Left colon (tissue), 2 donors: ENCODE data around the gene NID2. TPM values are rescaled to one million over a fixed set of nuclear protein-coding genes. Genes with fewer than 3 reads are reported as not detected.

Experiments used
- ATAC-seq: fragments of 200-7000 bp; cut with Tn5 transposase; one replicate; pipeline ENCODE4 v1.9.1; 2020; ENCODE audit warnings: mild to moderate bottlenecking, moderate library complexity
- DNase-seq, 2 donors: peaks; one replicate each; pipeline ENCODE4 v3.0.0-alpha.2; 2020
- intact Hi-C, 2 donors: fragments of 100-400 bp; cut with DNase I in 1 of 2; cut with micrococcal nuclease in 1 of 2; formaldehyde crosslinking; loops; one replicate each; pipeline versions ENCODE4 v1.11.2 to v1.14.0; 2022; cut with DNase I, micrococcal nuclease
- long read RNA-seq: library from polyadenylated mRNA; unstranded; transcript quantifications from one replicate; pipeline ENCODE4 v2.0.0, GENCODE V29; 2021
- total RNA-seq, 2 donors: library from RNA; stranded (reverse); fragmentation: NEBNext Ultra II Directional; extraction: Animal tissue kit (Norgen Biotek cat#: 25700); gene quantifications; one replicate each; pipeline ENCODE4 v1.2.1, GENCODE V29; 2021
- donor health status: DM: no; HTN: no; CAD: no.
- donor health status: DM: yes; HTN: yes; CAD: no.

The NID2 gene
- total RNA-seq: 10 to 100 TPM; 15.5 to 24.9 TPM
- long read RNA-seq, full-length matches to known transcripts: 1 of 11 reads
- long read RNA-seq, partial matches to known transcripts: 10 of 11 reads
- long read RNA-seq, other reads (novel, unspliced or antisense): 0 of 11 reads

DNA sequence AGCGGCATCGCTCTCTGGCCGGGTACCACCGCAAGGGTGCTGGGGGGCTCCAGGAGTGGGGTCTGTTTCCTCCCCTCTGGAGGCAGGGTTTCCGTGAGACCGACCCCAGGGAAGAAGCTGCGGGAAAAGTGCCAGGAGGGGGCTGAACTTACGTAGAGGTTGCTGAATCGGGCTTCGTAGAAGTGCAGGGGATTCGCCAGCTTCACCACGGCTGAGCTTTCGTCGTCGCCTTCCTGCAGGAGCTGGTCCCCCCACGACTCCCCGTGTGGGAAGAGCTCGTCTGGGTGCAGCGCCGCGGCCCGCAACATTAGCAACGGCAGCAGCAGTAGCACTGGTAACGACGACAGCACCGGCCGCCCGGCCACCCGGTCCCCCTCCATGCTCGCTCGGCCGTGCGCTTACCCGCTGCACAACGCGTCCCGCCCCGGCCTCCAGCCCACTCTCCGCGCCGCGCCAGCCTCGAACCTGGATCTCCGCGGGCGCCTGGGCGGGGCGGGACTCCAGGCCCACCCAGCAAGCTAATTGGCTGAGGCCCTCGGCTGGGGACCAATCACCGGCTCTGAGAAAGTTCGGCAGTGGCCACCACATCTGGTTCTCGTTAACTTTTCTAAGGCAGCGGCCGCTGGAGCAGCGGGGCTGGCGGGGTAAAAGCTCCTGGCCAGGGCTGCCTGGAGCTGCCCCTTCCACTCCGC is at the start of gene NID2:
Gene NID2 (minus strand): TSS at position 445 of the 692 bp plus-strand sequence. CDS start 65 bp downstream, at position 380.
- ATAC-seq (peak; percentile 84), DNase-seq (peak; percentile 76 to 84)
- intact Hi-C loops: no loop called here

- DNase-seq: no peak
- intact Hi-C loops: no loop called here
- ATAC-seq: no peak
Observed at GRCh38 chr14:52117111-52117832, 48.4 kb upstream of the NID2 start.

DNA sequence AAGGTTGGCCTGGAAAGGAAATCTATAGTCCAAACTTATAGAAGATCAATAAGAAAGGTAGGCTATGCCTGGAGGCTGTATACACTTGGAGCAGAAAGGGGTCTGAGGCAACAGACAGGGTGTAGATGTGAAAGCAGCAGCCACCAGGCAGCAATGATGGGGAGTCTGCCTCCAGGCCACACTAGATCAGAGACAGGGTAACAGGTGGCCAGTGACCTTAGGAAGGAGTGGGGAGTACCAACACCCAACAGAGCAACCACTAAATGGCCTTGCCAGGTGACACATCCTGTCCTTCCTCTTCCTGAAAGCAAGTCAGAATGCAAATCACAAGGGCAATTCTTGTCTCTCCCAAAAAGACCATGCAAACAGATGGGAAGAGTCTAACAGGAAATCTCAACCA is 46.4 kb upstream of the NID2 start:
- ATAC-seq (no peak), DNase-seq (no peak)
- intact Hi-C loops: no loop called here

GRCh38 chr14:52112336-52113018 is 43.6 kb upstream of the NID2 start:
- no peak for ATAC-seq
- intact Hi-C loops: no loop called here
- DNase-seq: no peak

DNA sequence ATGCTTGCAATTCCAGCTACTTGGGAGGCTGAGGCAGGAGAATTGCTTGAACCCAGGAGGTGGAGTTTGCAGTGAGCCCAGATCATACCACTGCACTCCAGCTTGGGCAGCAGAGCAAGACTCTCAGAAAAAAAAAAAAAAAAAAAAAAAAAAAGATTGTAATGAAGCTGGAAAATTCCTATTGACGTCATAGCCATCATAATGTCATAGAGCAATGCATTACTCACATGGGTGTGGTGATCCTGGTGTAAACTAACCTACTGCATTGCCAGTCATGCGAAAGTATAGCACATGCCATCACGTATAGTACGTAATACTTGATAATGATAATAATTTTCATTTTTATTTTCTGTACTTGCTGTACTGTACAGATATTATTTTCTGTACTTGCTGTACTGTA is 42.7 kb upstream of the NID2 start:
- intact Hi-C loops: no loop called here
- ATAC-seq (peak; percentile 67), DNase-seq (no peak)

DNA sequence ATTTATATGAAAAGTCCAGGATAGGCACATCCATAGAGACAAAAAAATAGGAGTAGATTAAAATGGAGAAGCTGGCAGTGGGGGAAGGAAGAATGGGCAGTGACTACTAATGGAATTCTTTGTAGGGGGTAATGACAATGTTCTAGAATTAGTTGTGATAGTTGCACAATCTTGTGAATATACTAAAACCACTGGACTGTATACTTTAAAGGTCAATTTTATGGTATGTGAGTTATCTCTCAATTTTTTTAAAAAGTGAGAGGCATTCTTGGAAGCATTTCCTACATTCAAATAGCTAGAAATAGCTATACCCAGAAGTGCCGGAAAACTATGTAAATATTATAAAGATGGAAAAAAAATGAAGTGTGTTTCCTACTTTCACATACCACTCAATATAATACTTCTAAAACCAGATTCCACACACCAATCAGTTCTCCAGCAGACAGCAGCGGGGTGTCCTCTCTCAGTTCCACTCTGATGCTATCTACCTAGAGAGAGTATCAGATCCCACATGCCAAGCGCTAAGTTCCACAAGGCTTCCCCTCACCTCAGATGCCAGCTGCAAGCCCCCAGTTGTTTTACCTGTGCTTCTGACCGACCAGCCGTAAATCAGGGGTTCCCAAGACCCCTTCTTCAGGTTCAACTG is 41.7 kb upstream of the NID2 start:
- ATAC-seq (no peak), DNase-seq (no peak)
- intact Hi-C loops: no loop called here

- no peak for ATAC-seq
- no peak for DNase-seq
- intact Hi-C loops: no loop called here
Observed at GRCh38 chr14:52108823-52109222, 40.0 kb upstream of the NID2 start.

- DNase-seq (no peak), ATAC-seq (peak; percentile 72)
Observed at GRCh38 chr14:52106840-52107239, 38.0 kb upstream of the NID2 start.

DNA sequence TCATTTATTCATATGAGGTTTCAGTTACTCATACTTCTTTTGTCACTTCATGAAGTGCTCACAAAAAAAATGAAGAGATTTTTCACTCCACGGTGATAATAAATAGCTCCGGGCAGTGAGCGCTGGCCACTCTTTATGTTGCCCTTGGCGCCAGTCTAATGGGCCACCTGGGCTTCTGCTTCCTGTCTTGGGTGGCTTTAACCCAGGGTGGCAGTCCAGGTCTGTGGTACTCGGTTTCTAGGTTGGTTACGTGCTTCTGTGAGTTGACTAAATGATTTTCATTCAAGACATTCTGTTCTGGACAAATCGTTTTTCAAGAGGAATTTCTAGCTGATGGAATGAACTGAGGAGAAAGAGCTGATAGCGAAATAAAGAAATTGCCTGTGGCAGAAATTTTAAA is 34.6 kb upstream of the NID2 start:
- DNase-seq (no peak), ATAC-seq (no peak)
- intact Hi-C loops: no loop called here

More at GRCh38 chr14:52106840-52107239, 38.0 kb upstream of the NID2 start:
- intact Hi-C loops: no loop called here

GRCh38 chr14:52095794-52096193 is 26.9 kb upstream of the NID2 start:
- DNase-seq (no peak), ATAC-seq (no peak)
- intact Hi-C loops: no loop called here

DNA sequence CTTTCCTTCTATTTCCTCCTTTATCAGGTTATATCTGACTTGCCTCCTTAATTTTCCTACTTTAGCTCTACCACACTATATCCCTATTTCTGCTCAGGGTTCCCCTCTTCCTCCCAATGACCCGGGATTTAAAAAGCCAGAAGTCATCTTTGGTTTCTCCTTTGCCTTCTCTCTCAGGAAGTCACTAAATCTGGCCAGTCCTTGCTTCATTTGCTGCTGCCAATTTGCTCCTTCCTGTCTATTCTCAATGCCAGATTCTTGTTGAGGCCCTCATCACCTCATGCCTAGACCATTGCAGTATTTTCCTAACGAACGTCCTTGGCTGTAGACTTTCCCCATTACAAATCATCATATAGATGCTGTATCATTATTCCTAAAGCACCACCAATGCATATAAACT is 26.5 kb upstream of the NID2 start:
- DNase-seq (no peak), ATAC-seq (no peak)
- intact Hi-C loops: no loop called here

GRCh38 chr14:52094546-52095271 is 25.9 kb upstream of the NID2 start:
- ATAC-seq (no peak), DNase-seq (no peak)
- intact Hi-C loops: no loop called here

DNA sequence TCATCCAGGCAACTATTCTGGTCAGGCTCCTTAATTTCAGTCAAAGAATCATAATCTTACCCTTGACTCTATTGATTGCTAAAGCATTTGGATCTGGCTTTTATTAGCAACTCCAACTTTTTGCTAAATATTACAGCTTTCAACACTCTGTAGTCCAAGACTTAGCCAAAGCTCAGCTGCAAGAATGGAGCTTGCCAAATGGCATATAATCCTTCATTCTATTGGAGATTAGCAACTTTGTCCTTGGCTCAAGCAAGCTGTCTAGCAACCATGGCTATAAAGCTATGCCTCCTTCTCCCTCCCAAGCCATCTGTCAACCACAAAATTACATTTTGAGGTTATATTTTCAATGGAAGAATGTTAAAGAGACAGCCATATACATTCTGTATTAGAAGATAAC is 23.1 kb upstream of the NID2 start:
- DNase-seq (no peak), ATAC-seq (no peak)
- intact Hi-C loops: no loop called here

DNA sequence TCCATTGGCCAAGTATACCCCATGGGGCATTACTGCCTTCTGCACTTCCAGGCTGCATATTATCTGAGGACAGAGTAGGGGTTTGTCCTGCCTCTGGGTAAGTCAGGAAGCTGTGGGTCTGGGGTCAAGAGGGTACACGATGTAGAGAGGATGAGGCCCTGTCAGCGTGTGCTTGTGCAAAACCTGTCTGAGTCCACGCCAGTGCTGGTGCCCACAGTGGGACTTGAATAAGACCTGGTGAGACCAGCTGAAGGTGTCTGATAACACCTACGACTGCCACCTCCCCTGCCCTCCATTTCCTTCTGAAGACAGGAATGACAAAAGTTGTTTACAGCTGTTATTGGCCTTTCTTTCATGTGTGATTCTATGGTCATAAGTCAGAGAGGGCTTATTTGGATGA is 22.1 kb upstream of the NID2 start:
- ATAC-seq (no peak), DNase-seq (no peak)
- intact Hi-C loops: no loop called here

DNA sequence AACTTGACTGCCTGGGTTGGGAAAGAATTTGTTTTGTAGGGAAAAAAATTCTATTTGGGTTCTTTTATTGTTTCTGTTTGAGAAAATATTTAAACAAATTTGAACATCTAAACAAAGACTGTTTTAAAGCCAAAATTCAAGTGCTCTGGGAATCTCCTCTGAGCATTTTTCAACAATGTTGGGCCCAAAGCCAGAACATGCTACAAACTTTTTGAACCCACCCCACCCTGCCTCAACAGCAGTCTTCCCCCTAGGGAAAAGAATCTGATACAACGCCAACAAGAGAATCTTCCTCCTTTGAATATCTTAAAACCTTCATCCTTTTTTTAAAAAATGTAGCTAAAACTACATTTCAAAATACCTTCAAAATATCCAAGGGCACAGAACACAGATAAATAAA is 20.4 kb upstream of the NID2 start:
- DNase-seq: no peak
- ATAC-seq: no peak
- intact Hi-C loops: no loop called here

DNA sequence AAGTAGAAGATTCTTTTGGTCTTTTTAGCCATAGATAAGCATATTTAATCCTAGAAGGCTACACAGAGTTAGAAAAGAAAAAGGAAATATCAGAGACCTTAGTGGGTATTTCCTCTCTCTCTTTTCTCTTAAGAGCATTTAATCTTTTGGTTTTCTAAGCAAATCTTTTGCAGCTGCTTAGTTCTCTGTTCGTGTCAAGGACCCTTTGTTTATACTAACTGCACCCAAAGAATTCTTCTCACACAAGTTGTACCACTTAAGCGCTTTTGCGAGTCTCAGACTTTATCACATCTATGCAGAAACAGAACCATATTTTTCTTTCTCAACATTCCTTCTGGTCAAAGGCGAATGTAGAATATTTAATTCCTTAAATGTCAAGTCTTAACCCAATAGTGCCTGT is 17.9 kb upstream of the NID2 start:
- intact Hi-C loops: no loop called here
- ATAC-seq (no peak), DNase-seq (no peak)

GRCh38 chr14:52082903-52083302 is 14.0 kb upstream of the NID2 start:
- intact Hi-C loops: no loop called here
- ATAC-seq: no peak
- no peak for DNase-seq

GRCh38 chr14:52081964-52082363 is 13.1 kb upstream of the NID2 start:
- intact Hi-C loops: no loop called here
- DNase-seq: no peak
- ATAC-seq: no peak
